Hepatocyte (in vitro differentiated cells): ENCODE measurements around the gene NOTUM. TPM values are rescaled to one million over a fixed set of nuclear protein-coding genes. Genes with fewer than 3 reads are reported as not detected.

Experiments
- DNase-seq: peaks from one replicate; pipeline ENCODE4 v3.0.0-alpha.2; 2016; ENCODE audit warnings: low spot score
- H2AFZ ChIP-seq: fragments of 200-600 bp; sonication (generic); 2 replicates; pipeline ENCODE4 v1.6.0; 2016; ENCODE audit warnings: antibody characterized with exemption, mild to moderate bottlenecking
- H3K27ac ChIP-seq: fragments of 200-600 bp; sonication (generic); 2 replicates; pipeline ENCODE4 v1.5.1; 2016; ENCODE audit warnings: mild to moderate bottlenecking
- H3K27me3 ChIP-seq: fragments of 200-600 bp; sonication (generic); 2 replicates; pipeline ENCODE4 v1.6.1; 2016
- H3K36me3 ChIP-seq: fragments of 200-600 bp; sonication (generic); replicated peaks from 2 replicates; pipeline ENCODE4 v1.5.1; 2016; ENCODE audit warnings: low read depth; ENCODE audit not compliant: insufficient read depth
- H3K4me1 ChIP-seq: fragments of 200-600 bp; sonication (generic); 2 replicates; pipeline ENCODE4 v1.5.1; 2016; ENCODE audit warnings: mild to moderate bottlenecking, moderate library complexity; ENCODE audit not compliant: insufficient read depth
- H3K4me2 ChIP-seq: fragments of 200-600 bp; sonication (generic); 2 replicates; pipeline ENCODE4 v1.6.0; 2016
- H3K4me3 ChIP-seq: fragments of 200-600 bp; sonication (generic); 2 replicates; pipeline ENCODE4 v1.5.1; 2016; ENCODE audit warnings: mild to moderate bottlenecking
- H3K79me2 ChIP-seq: fragments of 200-600 bp; sonication (generic); 2 replicates; pipeline ENCODE4 v1.6.0; 2017; ENCODE audit warnings: mild to moderate bottlenecking
- H3K9me2 ChIP-seq: fragments of 200-600 bp; sonication (generic); replicated peaks from 2 replicates; pipeline ENCODE4 v1.6.0; 2017; ENCODE audit warnings: mild to moderate bottlenecking; ENCODE audit not compliant: insufficient read depth
- H3K9me3 ChIP-seq: fragments of 200-600 bp; sonication (generic); 2 replicates; pipeline ENCODE4 v1.5.1; 2016; ENCODE audit warnings: low read depth, mild to moderate bottlenecking
- H4K20me1 ChIP-seq: fragments of 200-600 bp; sonication (generic); 2 replicates; pipeline ENCODE4 v1.6.0; 2016; ENCODE audit warnings: mild to moderate bottlenecking; ENCODE audit not compliant: insufficient read depth, poor library complexity, severe bottlenecking
- CTCF ChIP-seq: fragments of 200-600 bp; sonication (generic); IDR thresholded peaks from 2 replicates; pipeline ENCODE4 v1.5.1; 2016; ENCODE audit warnings: antibody characterized with exemption, mild to moderate bottlenecking; ENCODE audit not compliant: poor library complexity
- EZH2 ChIP-seq: fragments of 200-600 bp; sonication (generic); IDR thresholded peaks from 2 replicates; pipeline ENCODE4 v1.6.1; 2016; ENCODE audit warnings: antibody characterized with exemption, mild to moderate bottlenecking, borderline replicate concordance
- EZH2phosphoT487 ChIP-seq: fragments of 200-600 bp; sonication (generic); IDR thresholded peaks from one replicate; pipeline ENCODE4 v1.6.1; 2018; ENCODE audit warnings: antibody characterized with exemption, mild to moderate bottlenecking, low read depth, moderate library complexity; ENCODE audit not compliant: unreplicated experiment, severe bottlenecking
- WGBS: methylation state at CpG from one replicate; pipeline ENCODE4 v1.1.6; 2016; ENCODE audit warnings: low lambda C conversion rate; ENCODE audit errors: missing lambda C conversion rate; 5-methylcytosine and 5-hydroxymethylcytosine counted together
- polyA plus RNA-seq: library from polyadenylated mRNA; unstranded; fragments of >200 nt; fragmentation: Nextera tagmentation; extraction: Ambion mirVana; gene quantifications from 2 replicates; pipeline ENCODE4 v1.2.1, GENCODE V29; 2016
- total RNA-seq: library from RNA; depleted of rRNA; stranded (reverse); fragments of >200 nt; gene quantifications from 2 replicates; pipeline ENCODE4 v1.2.3, GENCODE V29; 2014

NOTUM gene
- total and polyA plus RNA-seq, 2 experiments from 2014 or later: 1.0 to 4.7 TPM

GRCh38 chr17:81962499-81963441, 1.8 kb upstream of the NOTUM start:
- Histone ChIP-seq H3K79me2 (no peaks in the 10 kb centered on the region), H3K4me1 (peaks cover 25% of the 10 kb centered on the region), H3K4me2 (no peak overlapping the region), H3K27me3 (peaks cover 59% of the 10 kb centered on the region), H3K9me3 (no peaks in the 10 kb centered on the region), H4K20me1 (no peaks in the 10 kb centered on the region), H3K9me2 (no peaks in the 10 kb centered on the region), H3K4me3 (no peak overlapping the region), H2AFZ (no peak overlapping the region), H3K36me3 (no peaks in the 10 kb centered on the region), H3K27ac (no peak overlapping the region)
- DNase-seq: no peak
- TF ChIP-seq EZH2 (no peak), EZH2phosphoT487 (no peak), CTCF (no peak)
- WGBS: 68% methylated on average over 37 of the region's 37 CpGs

- no peak overlapping the region for H3K4me3 ChIP-seq
- H3K36me3 ChIP-seq: no peaks in the 10 kb centered on the region
- no peaks in the 10 kb centered on the region for H3K9me3 ChIP-seq
- H3K79me2 ChIP-seq: no peaks in the 10 kb centered on the region
- H3K9me2 ChIP-seq: no peaks in the 10 kb centered on the region
- H3K27ac ChIP-seq: no peak overlapping the region
- peaks cover 62% of the 10 kb centered on the region for H3K27me3 ChIP-seq
- 27% methylated on average over 36 of the region's 82 CpGs for WGBS
- TF ChIP-seq EZH2phosphoT487: peak; percentile 79
- no peak for TF ChIP-seq CTCF
- TF ChIP-seq EZH2: peak; percentile 74
- DNase-seq: no peak
- H2AFZ ChIP-seq: no peak overlapping the region
- H3K4me1 ChIP-seq: peaks cover 16% of the 10 kb centered on the region
- peak overlapping the region; percentile 69 for H3K4me2 ChIP-seq
- H4K20me1 ChIP-seq: no peaks in the 10 kb centered on the region
Measured at GRCh38 chr17:81961521-81962498, 823 bp upstream of the NOTUM start.

GRCh38 chr17:81960130-81960958, 643 bp downstream of the NOTUM start:
- Histone ChIP-seq H3K9me3 (no peaks in the 10 kb centered on the region), H3K4me3 (peak overlapping the region; percentile 39), H2AFZ (peak overlapping the region; percentile 52), H4K20me1 (no peaks in the 10 kb centered on the region), H3K36me3 (no peaks in the 10 kb centered on the region), H3K9me2 (no peaks in the 10 kb centered on the region), H3K27ac (no peak overlapping the region), H3K79me2 (no peaks in the 10 kb centered on the region), H3K27me3 (peaks cover 62% of the 10 kb centered on the region), H3K4me2 (peak overlapping the region; percentile 90), H3K4me1 (peaks cover 12% of the 10 kb centered on the region)
- no peak for DNase-seq
- 1% methylated on average over 39 of the region's 98 CpGs for WGBS
- TF ChIP-seq CTCF (no peak), EZH2phosphoT487 (peak; percentile 49), EZH2 (peak; percentile 100)
